Thyroid gland (tissue), 4 donors: Measurements from ENCODE around the gene ITGB4. TPM values are rescaled to one million over a fixed set of nuclear protein-coding genes. Genes with fewer than 3 reads are reported as not detected.

ENCODE experiments used
- DNase-seq, 2 donors: peaks; one replicate each; pipeline ENCODE4 v3.0.0-alpha.2; 2019
- H3K27ac ChIP-seq, 3 donors: fragments of 200-600 bp; sonication (generic); 1 replicate in 2 of 3; 2 replicates in 1 of 3; pipeline ENCODE4 v1.5.1; 2016 to 2019; ENCODE audit warnings: mild to moderate bottlenecking in 1 of 3, moderate library complexity in 1 of 3
- H3K27me3 ChIP-seq: fragments of 200-600 bp; sonication (generic); one replicate; pipeline ENCODE4 v1.5.1; 2019
- H3K36me3 ChIP-seq, 2 donors: fragments of 200-600 bp; sonication (generic); one replicate each; pipeline ENCODE4 v1.5.1; 2016 to 2019
- H3K4me1 ChIP-seq, 2 donors: fragments of 200-600 bp; sonication (generic); one replicate each; pipeline ENCODE4 v1.5.1; 2017 to 2019
- H3K4me3 ChIP-seq, 3 donors: fragments of 200-600 bp; sonication (generic); replicated peaks in 1 of 3; 1 replicate in 2 of 3; 2 replicates in 1 of 3; pipeline ENCODE4 v1.5.1; 2016; ENCODE audit warnings: mild to moderate bottlenecking in 1 of 3
- H3K9me3 ChIP-seq: fragments of 200-600 bp; sonication (generic); one replicate; pipeline ENCODE4 v1.5.1; 2017
- CTCF ChIP-seq, 6 experiments: fragments of 200-600 bp in 3 of 6; fragments of 450-650 bp in 3 of 6; sonication (generic) in 3 of 6; IDR thresholded peaks; one replicate each; pipeline ENCODE4 v1.5.1; 2016 to 2019; ENCODE audit warnings: antibody characterized with exemption in 6 of 6, mild to moderate bottlenecking in 2 of 6, inconsistent platforms in 1 of 6, moderate library complexity in 1 of 6
- POLR2A ChIP-seq, 2 donors: fragments of 450-650 bp; IDR thresholded peaks; one replicate each; pipeline ENCODE4 v1.6.1; 2017; ENCODE audit warnings: antibody characterized with exemption in 2 of 2, mild to moderate bottlenecking in 2 of 2, moderate library complexity in 1 of 2
- WGBS, 2 donors: methylation state at CpG; one replicate each; pipeline ENCODE4 v1.1.5; 2017; 5-methylcytosine and 5-hydroxymethylcytosine counted together
- intact Hi-C: fragments of 100-400 bp; cut with DNase I; formaldehyde crosslinking; loops from one replicate; pipeline ENCODE4 v1.15.1; 2023
- total RNA-seq, 4 donors: library from RNA; depleted of rRNA; stranded (reverse); fragments of >200 nt; gene quantifications; one replicate each; pipeline ENCODE4 v1.2.3, GENCODE V29; 2016

Gene ITGB4
- total RNA-seq, 4 donors from 2014 or later: 19.7 to 27.3 (median 23.1) TPM

- Histone ChIP-seq H3K4me1 (peaks cover 0 to 25% of the 10 kb centered on the region in 2 donors), H3K36me3 (peaks cover 0 to 6% of the 10 kb centered on the region in 2 donors), H3K27me3 (no peaks in the 10 kb centered on the region), H3K9me3 (no peaks in the 10 kb centered on the region), H3K27ac (peak overlapping the region in 1 of 3 donors; percentile 35), H3K4me3 (no peak overlapping the region)
- no peak for DNase-seq
- intact Hi-C loops: no loop called here
- WGBS, 2 donors: 92 to 95% methylated on average over 10 of the region's 10 CpGs
- TF ChIP-seq POLR2A (IDR thresholded peaks at IDR 0.05) (no peak), CTCF (IDR thresholded peaks at IDR 0.05) (no peak)
These were observed 40.8 kb upstream of the ITGB4 start for GRCh38 chr17:75680431-75680830.

- Histone ChIP-seq H3K36me3 (peaks cover 0 to 6% of the 10 kb centered on the region in 2 donors), H3K27ac (no peak overlapping the region), H3K27me3 (no peaks in the 10 kb centered on the region), H3K9me3 (no peaks in the 10 kb centered on the region), H3K4me1 (peaks cover 0 to 33% of the 10 kb centered on the region in 2 donors), H3K4me3 (no peak overlapping the region)
- WGBS, 2 donors: 83 to 94% methylated on average over 3 of the region's 3 CpGs
- no peak for TF ChIP-seq POLR2A (IDR thresholded peaks at IDR 0.05)
- no peak for TF ChIP-seq CTCF (IDR thresholded peaks at IDR 0.05)
- DNase-seq: no peak
- intact Hi-C loops: no loop called here
These were observed 40.0 kb upstream of the ITGB4 start for GRCh38 chr17:75681289-75681688.

- H3K27me3 ChIP-seq: no peaks in the 10 kb centered on the region
- peaks cover 0 to 6% of the 10 kb centered on the region in 2 donors for H3K36me3 ChIP-seq
- WGBS, 2 donors: 81 to 88% methylated on average over 4 of the region's 4 CpGs
- H3K4me1 ChIP-seq: peaks cover 0 to 40% of the 10 kb centered on the region in 2 donors
- no peak for DNase-seq
- H3K4me3 ChIP-seq: no peak overlapping the region
- intact Hi-C loops: no loop called here
- no peak overlapping the region for H3K27ac ChIP-seq
- no peak for TF ChIP-seq POLR2A (IDR thresholded peaks at IDR 0.05)
- no peak for TF ChIP-seq CTCF (IDR thresholded peaks at IDR 0.05)
- H3K9me3 ChIP-seq: no peaks in the 10 kb centered on the region
These were observed 37.7 kb upstream of the ITGB4 start for GRCh38 chr17:75683583-75683982.

- TF ChIP-seq CTCF (IDR thresholded peaks at IDR 0.05) (no peak), POLR2A (IDR thresholded peaks at IDR 0.05) (no peak)
- Histone ChIP-seq H3K36me3 (peaks cover 0 to 6% of the 10 kb centered on the region in 2 donors), H3K27ac (no peak overlapping the region), H3K9me3 (no peaks in the 10 kb centered on the region), H3K4me3 (no peak overlapping the region), H3K4me1 (peaks cover 2 to 44% of the 10 kb centered on the region in 2 donors), H3K27me3 (no peaks in the 10 kb centered on the region)
- no peak for DNase-seq
- 93 to 99% methylated on average over 5 of the region's 5 CpGs for WGBS, 2 donors
- intact Hi-C loops: no loop called here
These were observed 37.0 kb upstream of the ITGB4 start for GRCh38 chr17:75684249-75684648.

DNA sequence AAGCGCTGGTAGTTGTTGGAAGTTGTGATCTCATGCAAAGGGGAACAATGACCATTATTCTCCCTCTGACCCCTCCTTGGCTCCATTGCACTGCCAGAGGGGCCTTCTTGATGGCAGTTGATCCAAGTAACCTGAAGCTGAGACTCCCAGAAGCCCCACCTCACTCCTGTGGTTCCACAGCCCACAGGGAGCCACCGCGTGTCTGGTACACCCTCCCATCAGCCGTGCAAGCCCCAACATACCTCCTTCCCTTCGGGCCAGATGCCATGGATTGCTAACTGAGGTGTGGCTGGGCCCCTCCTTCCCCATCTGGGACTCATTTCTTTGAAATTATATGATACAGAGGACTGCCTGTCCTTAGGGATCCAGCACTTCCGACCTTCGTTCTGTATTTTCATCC lies 36.3 kb upstream of the ITGB4 start:
- intact Hi-C loops: no loop called here
- Histone ChIP-seq H3K27me3 (no peaks in the 10 kb centered on the region), H3K9me3 (no peaks in the 10 kb centered on the region), H3K36me3 (peaks cover 0 to 6% of the 10 kb centered on the region in 2 donors), H3K4me3 (no peak overlapping the region), H3K27ac (no peak overlapping the region), H3K4me1 (peaks cover 8 to 43% of the 10 kb centered on the region in 2 donors)
- no peak for DNase-seq
- no peak for TF ChIP-seq CTCF (IDR thresholded peaks at IDR 0.05)
- no peak for TF ChIP-seq POLR2A (IDR thresholded peaks at IDR 0.05)
- 79 to 85% methylated on average over 7 of the region's 7 CpGs for WGBS, 2 donors
